SK-N-SH (cell line): ENCODE measurements around the gene WWOX. TPM values are rescaled to one million over a fixed set of nuclear protein-coding genes. Genes with fewer than 3 reads are reported as not detected.

ENCODE experiments used
- CTCF ChIA-PET: fragments of 300-600, 350-600 bp; formaldehyde crosslinking; extraction: SDS; loops from one replicate; lab custom pipeline; 2021; lab: Yijun Ruan, JAX
- POLR2A ChIA-PET: fragments of 350-600 bp; sonication (Branson Sonifier 250); formaldehyde crosslinking; extraction: SDS; loops from one replicate; lab custom pipeline; 2020; ENCODE audit warnings: antibody characterized with exemption, inconsistent platforms; lab: Yijun Ruan, JAX
- DNase-seq: peaks from one replicate; pipeline ENCODE4 v3.0.0; 2012
- H2AFZ ChIP-seq: fragments of 200-600 bp; sonication (generic); 2 replicates; pipeline ENCODE4 v1.8.1; 2016; ENCODE audit warnings: antibody characterized with exemption, mild to moderate bottlenecking, low read depth
- H3F3A ChIP-seq: fragments of 200-600 bp; sonication (generic); replicated peaks from 2 replicates; pipeline ENCODE3; 2016; ENCODE audit warnings: antibody characterized with exemption, mild to moderate bottlenecking; ENCODE audit not compliant: insufficient read depth
- H3K27ac ChIP-seq, 2 experiments: fragments of 200-500 bp in 1 of 2; fragments of 200-600 bp in 1 of 2; sonication (Bioruptor generic) in 1 of 2; sonication (generic), shearing (Covaris generic) in 1 of 2; 2 replicates each; pipeline versions ENCODE4 v1.5.1 to v1.6.1; 2014 to 2016; ENCODE audit warnings: low read depth in 2 of 2, inconsistent platforms in 1 of 2, low read length in 1 of 2, mild to moderate bottlenecking in 1 of 2, mixed read lengths in 1 of 2
- H3K27me3 ChIP-seq: fragments of 200-600 bp; sonication (generic), shearing (Covaris generic); 2 replicates; pipeline ENCODE4 v1.6.1; 2016; ENCODE audit warnings: mixed run types; ENCODE audit not compliant: insufficient read depth
- H3K36me3 ChIP-seq, 2 experiments: fragments of 200-500 bp in 1 of 2; fragments of 200-600 bp in 1 of 2; sonication (Bioruptor generic) in 1 of 2; sonication (generic) in 1 of 2; replicated peaks in 1 of 2; 2 replicates each; pipeline versions ENCODE3 to v1.5.1; 2014 to 2016; ENCODE audit warnings: low read length in 1 of 2, mild to moderate bottlenecking in 1 of 2; ENCODE audit not compliant: insufficient read depth in 2 of 2, control insufficient read depth in 1 of 2
- H3K4me1 ChIP-seq, 2 experiments: fragments of 200-500 bp in 1 of 2; fragments of 200-600 bp in 1 of 2; sonication (Bioruptor generic) in 1 of 2; sonication (generic), shearing (Covaris generic) in 1 of 2; 2 replicates each; pipeline versions ENCODE4 v1.5.1 to v1.6.1; 2014 to 2016; ENCODE audit warnings: low read depth in 1 of 2, low read length in 1 of 2, mixed run types in 1 of 2; ENCODE audit not compliant: insufficient read depth in 2 of 2, control insufficient read depth in 1 of 2
- H3K4me2 ChIP-seq: fragments of 200-600 bp; sonication (generic), shearing (Covaris generic); 2 replicates; pipeline ENCODE4 v1.6.1; 2017; ENCODE audit warnings: mixed run types
- H3K4me3 ChIP-seq, 2 experiments: fragments of 200-500 bp in 1 of 2; fragments of 200-600 bp in 1 of 2; sonication (Bioruptor generic) in 1 of 2; sonication (generic), shearing (Covaris generic) in 1 of 2; 2 replicates each; pipeline versions ENCODE4 v1.5.1 to v1.8.1; 2014 to 2016; ENCODE audit warnings: low read depth in 2 of 2, inconsistent platforms in 1 of 2, low read length in 1 of 2, mild to moderate bottlenecking in 1 of 2, mixed read lengths in 1 of 2, moderate library complexity in 1 of 2
- H3K79me2 ChIP-seq: fragments of 200-600 bp; sonication (generic); 2 replicates; pipeline ENCODE4 v1.8.1; 2017; ENCODE audit warnings: mild to moderate bottlenecking; ENCODE audit not compliant: insufficient read depth
- H3K9ac ChIP-seq: fragments of 200-600 bp; sonication (generic); 2 replicates; pipeline ENCODE4 v1.6.1; 2017; ENCODE audit warnings: mixed run types
- H3K9me2 ChIP-seq: fragments of 200-600 bp; sonication (generic); 2 replicates; pipeline ENCODE4 v1.6.1; 2017; ENCODE audit warnings: mixed run types
- H3K9me3 ChIP-seq: fragments of 200-600 bp; sonication (generic); 2 replicates; pipeline ENCODE4 v1.6.1; 2017; ENCODE audit warnings: mixed run types, mild to moderate bottlenecking, moderate library complexity
- H4K20me1 ChIP-seq: fragments of 200-600 bp; sonication (generic); 2 replicates; pipeline ENCODE4 v1.6.1; 2017; ENCODE audit warnings: mild to moderate bottlenecking, mixed run types; ENCODE audit not compliant: insufficient read depth
- CHD2 ChIP-seq: fragments of 150-350 bp; IDR thresholded peaks from 2 replicates; pipeline ENCODE4 v1.6.1; 2018; ENCODE audit warnings: low read length; ENCODE audit not compliant: partially characterized antibody
- ELF1 ChIP-seq: IDR thresholded peaks from 2 replicates; pipeline ENCODE4 v1.4.0; 2012
- EP300 ChIP-seq, 2 experiments: IDR thresholded peaks; 2 replicates each; pipeline versions ENCODE4 v1.4.0 to v1.6.1; 2012; ENCODE audit warnings: borderline replicate concordance in 1 of 2, low read depth in 1 of 2, low read length in 1 of 2
- EZH2phosphoT487 ChIP-seq: fragments of 200-600 bp; sonication (generic); IDR thresholded peaks from 2 replicates; pipeline ENCODE4 v1.6.1; 2017; ENCODE audit warnings: low read depth, mixed run types, mild to moderate bottlenecking, antibody characterized with exemption, moderate library complexity, borderline replicate concordance
- FOXJ3 ChIP-seq: sonication (generic); formaldehyde crosslinking; IDR thresholded peaks from 2 replicates; pipeline ENCODE4 v1.5.1; 2020; ENCODE audit warnings: mild to moderate bottlenecking, missing genetic modification reagents
- FOXM1 ChIP-seq: IDR thresholded peaks from 2 replicates; pipeline ENCODE4 v1.4.0; 2012; ENCODE audit warnings: low read depth, mild to moderate bottlenecking
- GATA2 ChIP-seq: sonication (generic); formaldehyde crosslinking; IDR thresholded peaks from 2 replicates; pipeline ENCODE4 v1.5.0; 2020; ENCODE audit warnings: mild to moderate bottlenecking, missing genetic modification reagents
- IRF3 ChIP-seq: fragments of 150-350 bp; IDR thresholded peaks from 2 replicates; pipeline ENCODE4 v1.6.1; 2016; ENCODE audit warnings: mild to moderate bottlenecking, low read depth, low read length
- MAX ChIP-seq: IDR thresholded peaks from 2 replicates; pipeline ENCODE4 v1.4.0; 2012; ENCODE audit warnings: low read depth
- MEF2A ChIP-seq: IDR thresholded peaks from 2 replicates; pipeline ENCODE4 v1.4.0; 2012; ENCODE audit warnings: low read depth, borderline replicate concordance
- MXI1 ChIP-seq: IDR thresholded peaks from 2 replicates; pipeline ENCODE4 v1.6.1; 2012; ENCODE audit warnings: mild to moderate bottlenecking, low read depth, low read length, improper control_type of control experiment
- NFIC ChIP-seq: IDR thresholded peaks from 2 replicates; pipeline ENCODE4 v1.4.0; 2012; ENCODE audit warnings: borderline replicate concordance
- POLR2AphosphoS5 ChIP-seq: IDR thresholded peaks from 2 replicates; pipeline ENCODE4 v1.6.1; 2012; ENCODE audit warnings: low read depth, low read length
- RAD21 ChIP-seq: IDR thresholded peaks from 2 replicates; pipeline ENCODE4 v1.6.1; 2012; ENCODE audit warnings: mild to moderate bottlenecking, low read length
- RCOR1 ChIP-seq: fragments of 150-350 bp; IDR thresholded peaks from 2 replicates; pipeline ENCODE4 v1.6.1; 2017; ENCODE audit warnings: antibody characterized with exemption, low read length
- RFX5 ChIP-seq: IDR thresholded peaks from 2 replicates; pipeline ENCODE4 v1.6.1; 2012; ENCODE audit warnings: mild to moderate bottlenecking, improper control_type of control experiment, low read length
- SIN3A ChIP-seq: IDR thresholded peaks from 2 replicates; pipeline ENCODE4 v1.6.1; 2012; ENCODE audit warnings: low read depth, mild to moderate bottlenecking, low read length, moderate library complexity, borderline replicate concordance
- SMC3 ChIP-seq: IDR thresholded peaks from 2 replicates; pipeline ENCODE4 v1.6.1; 2012; ENCODE audit warnings: low read depth, low read length, improper control_type of control experiment
- TCF12 ChIP-seq: IDR thresholded peaks from 2 replicates; pipeline ENCODE4 v1.4.0; 2012
- TEAD4 ChIP-seq: IDR thresholded peaks from 2 replicates; pipeline ENCODE4 v1.4.0; 2012; ENCODE audit warnings: mild to moderate bottlenecking, borderline replicate concordance; ENCODE audit not compliant: insufficient read depth
- USF2 ChIP-seq: fragments of 150-350 bp; IDR thresholded peaks from 2 replicates; pipeline ENCODE4 v1.6.1; 2017; ENCODE audit warnings: antibody characterized with exemption, low read length, low read depth, borderline replicate concordance
- YY1 ChIP-seq: IDR thresholded peaks from 2 replicates; pipeline ENCODE4 v1.4.0; 2012; ENCODE audit warnings: low read depth, mild to moderate bottlenecking
- ZBTB33 ChIP-seq: IDR thresholded peaks from 2 replicates; pipeline ENCODE4 v1.4.0; 2012; ENCODE audit warnings: low read depth, borderline replicate concordance
- WGBS: methylation state at CpG from one replicate; pipeline ENCODE4 v1.1.6; 2017; ENCODE audit warnings: low lambda C conversion rate; 5-methylcytosine and 5-hydroxymethylcytosine counted together
- polyA plus RNA-seq, 3 experiments: library from polyadenylated mRNA; depleted of rRNA; stranded (reverse); fragments of >200 nt; gene quantifications; 2 replicates each; pipeline ENCODE4 v1.2.3, GENCODE V29; 2012

Gene WWOX
- polyA plus RNA-seq, 1 of the 3 experiments (the other 2 are of a cell fraction) = 10.8 TPM

- TF ChIP-seq SMC3 (no peak), RCOR1 (no peak), MXI1 (no peak), SIN3A (no peak), EP300 (IDR thresholded peaks at IDR 0.05; ENCODE audit: borderline replicate concordance in 1 of 2, low read depth in 1 of 2, low read length in 1 of 2) (no peak), CHD2 (no peak)
These were observed 738.3 kb downstream of the WWOX start (continued) for GRCh38 chr16:78837706-78838105.

- Histone ChIP-seq H3K4me1 (no peaks in the 10 kb centered on the region), H3K9me3 (no peaks in the 10 kb centered on the region), H3K36me3 (no peaks in the 10 kb centered on the region), H3K27me3 (no peaks in the 10 kb centered on the region), H3K4me2 (no peak overlapping the region), H2AFZ (no peak overlapping the region), H3F3A (no peaks in the 10 kb centered on the region), H3K9me2 (no peaks in the 10 kb centered on the region), H3K79me2 (no peaks in the 10 kb centered on the region), H3K27ac (no peak overlapping the region), H3K9ac (no peak overlapping the region), H3K4me3 (no peak overlapping the region), H4K20me1 (no peaks in the 10 kb centered on the region)
- no peak for DNase-seq
- WGBS = 28% methylated on average over 5 of the region's 5 CpGs
- TF ChIP-seq SMC3 = no peak
- TF ChIP-seq ELF1 = no peak
- TF ChIP-seq TCF12 = no peak
- no peak for TF ChIP-seq USF2
- no peak for TF ChIP-seq TEAD4
- TF ChIP-seq FOXJ3 = no peak
- no peak for TF ChIP-seq POLR2AphosphoS5
- TF ChIP-seq RCOR1 = no peak
- POLR2A ChIA-PET = no interaction called here
- CTCF ChIA-PET = no interaction called here
These were observed 738.8 kb downstream of the WWOX start for GRCh38 chr16:78838276-78838675.

- Histone ChIP-seq H3K9ac (no peak overlapping the region), H3K79me2 (no peaks in the 10 kb centered on the region), H3K4me3 (no peak overlapping the region), H4K20me1 (no peaks in the 10 kb centered on the region), H3K27ac (no peak overlapping the region), H2AFZ (no peak overlapping the region), H3F3A (no peaks in the 10 kb centered on the region), H3K27me3 (no peaks in the 10 kb centered on the region), H3K9me3 (no peaks in the 10 kb centered on the region; the same call in 1 of the 2 replicates), H3K9me2 (no peaks in the 10 kb centered on the region), H3K36me3 (no peaks in the 10 kb centered on the region), H3K4me2 (no peak overlapping the region), H3K4me1 (no peaks in the 10 kb centered on the region; a peak in 1 of 4 replicates)
- WGBS = 38% methylated on average over 4 of the region's 4 CpGs
- ChIA-PET POLR2A (no interaction called here), CTCF (no interaction called here)
- no peak for DNase-seq
- no peak for TF ChIP-seq TEAD4
- no peak for TF ChIP-seq GATA2 (CRISPR knock-in tag)
- TF ChIP-seq FOXM1 = no peak
- TF ChIP-seq RCOR1 = no peak
- no peak for TF ChIP-seq MAX
- TF ChIP-seq YY1 = no peak
- no peak for TF ChIP-seq MEF2A
- TF ChIP-seq USF2 = no peak
- no peak for TF ChIP-seq RFX5
- TF ChIP-seq IRF3 = no peak
- TF ChIP-seq RAD21 = no peak
- no peak for TF ChIP-seq EZH2phosphoT487
- no peak for TF ChIP-seq NFIC
- TF ChIP-seq ZBTB33 = no peak
These were observed 743.5 kb downstream of the WWOX start for GRCh38 chr16:78842950-78843349.
